ENCODE data around the gene CYP27B1.

The CYP27B1 gene, protein sequence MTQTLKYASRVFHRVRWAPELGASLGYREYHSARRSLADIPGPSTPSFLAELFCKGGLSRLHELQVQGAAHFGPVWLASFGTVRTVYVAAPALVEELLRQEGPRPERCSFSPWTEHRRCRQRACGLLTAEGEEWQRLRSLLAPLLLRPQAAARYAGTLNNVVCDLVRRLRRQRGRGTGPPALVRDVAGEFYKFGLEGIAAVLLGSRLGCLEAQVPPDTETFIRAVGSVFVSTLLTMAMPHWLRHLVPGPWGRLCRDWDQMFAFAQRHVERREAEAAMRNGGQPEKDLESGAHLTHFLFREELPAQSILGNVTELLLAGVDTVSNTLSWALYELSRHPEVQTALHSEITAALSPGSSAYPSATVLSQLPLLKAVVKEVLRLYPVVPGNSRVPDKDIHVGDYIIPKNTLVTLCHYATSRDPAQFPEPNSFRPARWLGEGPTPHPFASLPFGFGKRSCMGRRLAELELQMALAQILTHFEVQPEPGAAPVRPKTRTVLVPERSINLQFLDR

DNA sequence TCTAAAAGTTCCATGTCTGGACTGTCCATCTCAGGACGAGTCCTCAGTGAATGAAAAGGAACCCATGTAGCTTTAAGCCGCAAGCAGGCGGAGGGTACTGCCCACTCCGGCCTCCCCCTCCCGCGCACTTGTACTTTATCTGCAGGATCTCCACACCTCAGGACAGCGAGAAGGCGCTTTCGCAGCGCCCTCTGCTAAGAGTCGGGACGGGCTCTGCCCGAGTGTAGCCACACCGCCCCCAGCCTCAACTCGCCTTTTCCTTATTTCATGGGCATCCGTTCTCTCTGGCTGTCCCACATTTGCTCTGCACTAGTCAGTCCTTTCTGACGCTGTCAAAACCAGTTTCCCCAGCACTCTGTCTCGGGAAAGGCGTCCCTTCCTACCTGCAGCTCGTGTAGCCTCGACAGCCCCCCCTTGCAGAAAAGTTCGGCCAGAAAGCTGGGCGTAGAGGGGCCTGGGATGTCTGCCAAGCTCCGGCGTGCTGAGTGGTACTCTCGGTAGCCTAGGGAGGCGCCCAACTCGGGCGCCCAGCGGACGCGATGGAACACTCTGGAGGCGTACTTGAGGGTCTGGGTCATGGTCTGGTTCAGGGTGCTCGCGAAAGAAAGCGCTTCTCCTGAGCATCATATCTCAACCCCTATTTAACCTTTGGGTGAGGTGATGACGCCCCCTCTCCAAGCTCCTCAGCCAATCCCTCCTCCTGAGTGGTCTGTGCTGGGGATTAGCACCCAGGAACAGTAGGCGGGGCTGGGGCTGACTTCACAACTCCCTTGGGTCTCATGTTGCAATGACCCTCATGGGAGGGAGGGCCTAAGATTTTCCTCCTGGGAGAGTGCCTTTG, at the start of gene CYP27B1:
TSS of gene CYP27B1 (minus strand) at position 615 of the 841 bp plus-strand sequence. CDS start at position 578, 37 bp downstream.
- no peak for DNase-seq (ENCODE audit: low read depth in 2 of 2)

DNA sequence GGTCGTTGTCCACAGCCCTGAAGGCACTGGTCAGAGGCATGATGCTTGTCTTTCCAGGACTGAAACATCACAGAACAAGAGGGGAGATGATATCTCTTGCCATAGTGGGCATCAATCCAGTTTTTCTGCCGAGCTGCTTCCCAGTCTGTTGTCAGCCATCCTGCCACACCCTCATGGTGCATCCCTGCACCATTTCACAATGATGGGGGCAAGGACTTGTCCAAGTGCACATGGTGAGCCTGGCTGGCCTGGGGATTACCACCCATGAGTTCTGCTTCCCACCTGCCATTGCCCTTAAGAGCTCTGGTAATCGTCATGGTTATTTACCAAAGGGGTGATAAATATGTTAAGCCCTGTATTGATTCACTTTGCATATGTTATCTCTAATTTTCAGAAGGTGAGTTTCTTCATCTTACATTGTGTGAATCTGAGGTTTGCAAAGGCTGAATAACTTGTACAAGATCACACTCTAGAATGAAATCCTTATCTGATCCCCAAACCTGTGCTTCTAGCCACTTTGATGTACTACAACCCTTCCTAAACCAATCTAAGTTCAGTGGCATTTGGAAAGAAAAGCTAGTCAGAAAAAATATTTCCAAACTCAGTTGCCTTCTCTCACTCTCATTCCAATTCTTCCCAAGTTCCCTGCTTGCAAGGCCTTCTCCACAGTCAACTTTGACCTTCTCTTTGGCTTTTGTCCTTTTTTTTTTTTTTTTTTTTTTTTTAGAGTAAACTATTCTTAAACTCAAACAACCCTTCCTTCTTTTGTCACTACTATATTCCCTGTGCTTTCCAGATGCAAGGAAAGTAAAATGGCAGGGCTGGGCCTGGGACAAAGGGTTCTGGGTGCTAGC, 49.4 kb upstream of the CYP27B1 start:
- no peak for DNase-seq (ENCODE audit: low read depth in 2 of 2)

DNA sequence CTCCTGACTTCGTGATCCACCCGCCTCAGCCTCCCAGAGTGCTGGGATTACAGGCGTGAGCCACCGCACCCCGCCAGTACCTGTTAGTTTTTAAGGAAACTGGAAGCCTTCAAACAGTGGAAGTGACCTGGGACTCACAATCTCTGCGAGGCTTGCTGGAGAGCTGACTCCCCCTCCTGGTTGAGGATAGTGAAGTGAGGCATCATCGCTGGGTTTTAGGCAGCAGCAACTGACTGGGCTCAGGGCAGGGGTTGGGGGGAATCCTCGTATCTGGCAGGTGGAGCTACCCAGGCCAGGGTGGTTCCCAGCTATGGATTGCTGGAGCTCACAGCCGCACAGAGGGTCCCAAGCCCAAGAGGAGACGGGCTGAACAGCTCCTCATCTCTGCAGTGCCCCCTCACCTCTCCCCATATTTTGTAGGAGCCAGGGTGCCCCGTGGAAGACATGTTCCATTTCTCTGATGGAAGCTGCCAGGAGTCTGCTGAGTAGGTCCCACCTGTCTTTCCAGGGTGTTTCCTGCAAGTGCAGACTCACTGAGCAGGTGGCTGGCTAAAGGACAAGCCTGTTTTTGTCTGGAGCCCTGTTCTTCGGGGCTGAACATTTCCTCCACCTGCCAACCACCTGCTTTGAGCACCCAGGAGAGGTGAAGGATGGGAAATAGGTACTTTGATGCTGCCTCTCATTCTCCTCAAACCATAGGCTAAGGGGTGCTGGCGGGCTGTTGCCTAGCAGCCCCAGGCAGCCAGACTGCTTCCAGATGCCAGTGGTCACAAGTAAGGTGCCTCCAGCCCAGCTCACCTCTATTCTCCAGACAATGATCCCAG, 48.5 kb upstream of the CYP27B1 start:
- DNase-seq (ENCODE audit: low read depth in 2 of 2): no peak

DNA sequence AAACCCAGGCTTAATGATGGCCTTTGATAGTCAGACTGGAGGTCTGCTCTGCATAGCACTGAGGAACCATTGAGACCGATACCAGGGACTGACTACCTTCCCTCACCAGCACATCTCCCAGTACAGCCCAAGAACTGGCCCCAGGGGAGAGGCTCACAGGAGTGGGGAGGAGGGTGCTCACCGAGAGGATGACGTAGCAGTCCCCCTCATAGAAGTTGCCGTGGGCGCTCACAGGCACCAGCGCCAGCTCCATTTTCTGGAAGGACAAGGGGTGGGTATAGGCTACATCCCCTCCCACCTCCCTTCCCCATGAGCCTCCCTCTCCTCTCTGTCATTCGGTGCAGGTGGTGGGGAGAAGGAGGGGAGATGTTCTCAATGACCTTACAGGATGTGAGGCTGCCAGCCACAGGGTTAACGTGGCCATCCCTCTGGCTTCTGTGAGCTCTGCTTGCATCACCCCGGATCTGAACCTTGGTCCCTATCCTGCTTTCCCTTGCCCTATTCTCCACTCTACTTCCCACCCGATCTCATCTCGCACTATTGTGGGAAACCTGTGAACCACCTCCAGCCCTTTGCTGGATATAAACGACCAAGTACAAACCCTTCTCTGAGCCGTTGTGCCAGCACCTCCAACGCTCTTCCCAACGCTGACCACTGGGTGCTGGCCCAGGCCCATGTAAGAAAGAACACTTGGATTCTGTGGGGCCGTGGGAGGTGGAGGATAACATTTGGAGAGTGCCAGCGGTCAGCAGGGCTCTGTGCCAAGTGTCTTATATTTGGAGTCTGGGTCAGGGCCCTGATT, 47.3 kb upstream of the CYP27B1 start:
- DNase-seq (ENCODE audit: low read depth in 2 of 2): no peak

DNA sequence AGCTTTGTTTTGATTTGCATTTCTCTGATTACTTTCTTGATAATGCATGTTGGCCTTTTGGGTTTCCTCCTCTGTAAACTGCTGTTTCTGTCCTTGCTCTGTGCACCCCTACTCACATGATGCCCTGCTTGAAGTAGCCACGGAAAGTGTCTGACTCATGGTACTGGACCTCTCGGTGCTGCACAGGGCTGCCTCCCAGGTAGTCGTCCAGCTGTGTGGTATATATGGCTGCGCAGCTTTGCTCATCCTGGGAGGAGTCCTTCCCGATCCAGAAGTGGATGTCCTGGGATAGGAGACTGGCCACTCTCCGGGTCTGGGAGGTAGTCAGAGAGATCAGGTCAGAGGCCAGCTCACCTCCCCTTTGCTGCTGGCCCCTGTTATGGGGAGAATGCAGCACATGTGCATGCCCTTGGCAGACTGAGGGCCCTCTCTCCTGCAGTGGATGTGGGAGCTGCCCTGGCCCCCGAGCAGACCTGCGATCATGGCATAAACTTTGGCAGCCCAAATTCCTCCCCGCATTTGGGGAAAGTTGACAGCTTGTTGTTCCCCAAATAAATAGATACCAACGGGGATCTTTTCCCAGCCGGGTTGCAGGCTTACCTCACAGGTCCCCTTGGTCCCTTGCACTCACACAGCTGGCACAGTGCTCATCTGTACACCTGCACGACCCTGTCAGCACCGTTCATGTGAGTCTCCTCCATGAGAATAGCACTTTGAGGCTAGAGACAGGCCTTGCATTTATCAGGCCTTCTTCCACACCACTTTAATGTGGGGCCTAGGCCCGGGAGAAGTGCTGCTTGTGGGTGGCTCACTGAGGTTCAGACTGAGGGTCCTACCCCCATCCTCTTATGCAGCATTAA, 46.5 kb upstream of the CYP27B1 start:
- DNase-seq (ENCODE audit: low read depth in 2 of 2): no peak

DNA sequence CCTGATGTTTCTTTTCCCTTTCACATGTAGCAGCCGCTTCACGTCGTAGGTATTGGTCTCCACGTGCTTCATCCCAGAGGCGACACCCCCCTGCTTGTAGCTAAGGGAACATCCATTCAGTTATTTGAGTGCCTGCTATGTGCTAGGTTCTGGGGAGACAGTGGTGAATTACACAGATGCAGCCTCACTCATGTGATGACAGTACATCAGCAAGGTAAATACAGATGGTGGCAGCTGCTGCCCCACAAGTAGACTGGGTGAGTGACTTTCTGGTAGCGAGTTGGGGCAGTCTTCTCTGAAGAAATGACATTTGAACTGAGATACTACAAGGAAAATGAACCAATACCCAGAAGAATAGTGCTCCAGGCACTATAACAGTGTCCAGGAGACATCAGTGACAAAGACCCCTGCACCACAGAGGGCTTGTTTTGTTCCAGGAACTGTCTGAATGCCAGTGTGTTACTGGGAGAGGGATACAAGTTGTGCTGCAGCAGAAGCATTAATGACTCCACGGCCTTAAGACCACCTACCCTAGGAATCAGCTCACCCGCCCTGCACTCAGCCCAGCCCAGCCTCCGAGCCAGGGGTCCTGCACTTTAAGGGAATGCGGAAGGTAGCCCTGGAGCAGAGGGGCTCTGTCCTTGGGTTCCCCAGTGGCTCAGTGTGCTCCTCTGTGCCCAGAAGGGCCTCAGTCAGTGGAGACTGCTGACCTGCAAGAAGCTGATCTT, 44.3 kb upstream of the CYP27B1 start:
- DNase-seq (ENCODE audit: low read depth in 2 of 2): no peak

DNA sequence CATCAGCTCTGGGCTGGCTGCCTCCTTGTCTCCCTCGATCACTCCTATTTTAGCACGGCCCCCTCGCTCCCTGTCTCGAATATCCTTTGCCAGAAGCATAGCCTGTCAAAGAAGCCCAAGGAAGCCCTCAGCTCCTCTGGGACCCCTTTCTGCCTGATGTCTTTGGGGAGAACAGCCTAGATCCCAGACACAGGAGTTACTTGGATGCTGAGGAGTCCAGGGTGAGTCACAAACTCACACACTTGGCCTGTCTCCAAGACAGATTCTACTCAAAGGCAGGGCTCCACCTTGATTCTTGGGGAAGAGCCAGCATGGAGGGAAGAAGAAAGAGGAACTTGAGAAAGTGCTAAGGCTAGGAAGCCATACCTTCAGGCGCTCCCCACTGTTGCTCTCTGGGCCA, 43.6 kb upstream of the CYP27B1 start:
- DNase-seq (ENCODE audit: low read depth in 2 of 2): no peak

DNA sequence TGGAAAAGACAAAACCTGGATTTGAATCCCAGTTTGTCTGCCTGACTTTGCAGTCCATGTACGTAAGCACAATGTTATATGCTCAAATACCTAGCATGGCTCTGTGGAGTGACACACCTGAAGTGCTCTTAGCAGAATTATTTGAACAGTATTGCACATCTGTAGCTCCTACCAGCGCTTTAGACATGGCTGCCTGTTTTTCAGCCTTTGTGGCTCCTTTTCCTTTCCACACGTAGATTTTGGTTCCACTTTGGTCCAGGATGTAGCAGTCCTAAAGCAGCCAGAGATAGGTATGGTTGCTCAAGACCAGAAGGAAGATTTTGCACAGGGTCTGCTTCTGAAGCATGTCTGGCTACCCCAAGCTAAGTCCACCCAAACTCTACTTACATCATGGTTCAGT, 42.5 kb upstream of the CYP27B1 start:
- DNase-seq (ENCODE audit: low read depth in 2 of 2): no peak

DNA sequence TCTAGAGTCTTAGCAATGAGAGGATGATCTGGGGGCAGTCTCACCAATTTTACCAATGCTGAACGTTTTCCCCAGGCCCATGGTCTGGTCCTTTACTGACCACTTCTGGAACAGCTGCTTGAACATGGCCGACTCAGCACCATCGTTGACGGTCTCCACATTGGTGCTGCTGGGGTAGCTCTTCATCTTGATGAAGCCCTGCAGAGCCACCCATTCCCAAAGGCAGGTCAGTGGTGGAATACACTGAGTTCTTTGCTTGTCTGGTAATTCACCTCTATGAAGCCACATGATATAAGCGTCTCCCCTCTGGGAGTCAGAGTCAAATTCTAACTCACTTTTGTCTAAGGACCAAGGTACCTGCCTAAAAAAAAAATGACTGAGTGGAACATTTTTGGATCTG, 41.5 kb upstream of the CYP27B1 start:
- DNase-seq (ENCODE audit: low read depth in 2 of 2): no peak

DNA sequence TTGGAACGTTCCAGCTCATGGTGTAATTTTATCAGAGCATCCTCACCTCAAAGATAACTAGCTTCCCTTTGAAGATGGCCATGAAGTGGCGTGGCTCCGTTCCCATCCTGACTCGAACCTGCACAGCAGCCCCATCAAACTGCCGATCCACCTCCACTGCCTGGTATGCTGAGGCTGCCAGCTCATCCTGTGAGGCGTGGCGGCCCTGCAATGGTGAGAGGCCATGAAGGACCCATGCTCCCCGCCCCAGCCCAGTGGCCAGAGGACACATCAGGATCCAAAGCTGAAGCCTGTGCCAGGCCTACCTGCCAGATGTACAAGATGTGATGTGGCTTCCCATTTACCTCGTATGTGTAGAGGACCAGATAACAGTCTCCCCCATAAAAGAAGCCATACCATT, 40.4 kb upstream of the CYP27B1 start:
- DNase-seq (ENCODE audit: low read depth in 2 of 2): no peak

DNA sequence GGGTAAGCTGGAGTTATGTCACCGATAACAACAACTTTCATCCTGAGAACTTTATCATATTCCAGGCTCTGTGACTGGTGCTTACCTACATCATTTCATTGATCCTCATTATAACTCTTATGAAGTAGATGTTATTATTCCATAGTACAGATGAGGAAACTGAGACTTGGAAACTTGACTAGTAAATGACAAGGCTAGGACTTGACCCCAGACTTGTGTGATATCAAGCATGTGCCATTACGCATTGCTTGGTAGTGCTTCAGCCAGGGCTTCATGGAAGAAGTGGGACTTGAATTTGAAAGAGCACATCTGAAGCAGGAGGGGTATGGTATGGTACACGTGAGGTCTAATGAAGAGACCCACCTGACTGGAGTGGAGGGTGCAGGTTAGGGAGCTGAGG, 39.8 kb upstream of the CYP27B1 start:
- no peak for DNase-seq (ENCODE audit: low read depth in 2 of 2)

DNA sequence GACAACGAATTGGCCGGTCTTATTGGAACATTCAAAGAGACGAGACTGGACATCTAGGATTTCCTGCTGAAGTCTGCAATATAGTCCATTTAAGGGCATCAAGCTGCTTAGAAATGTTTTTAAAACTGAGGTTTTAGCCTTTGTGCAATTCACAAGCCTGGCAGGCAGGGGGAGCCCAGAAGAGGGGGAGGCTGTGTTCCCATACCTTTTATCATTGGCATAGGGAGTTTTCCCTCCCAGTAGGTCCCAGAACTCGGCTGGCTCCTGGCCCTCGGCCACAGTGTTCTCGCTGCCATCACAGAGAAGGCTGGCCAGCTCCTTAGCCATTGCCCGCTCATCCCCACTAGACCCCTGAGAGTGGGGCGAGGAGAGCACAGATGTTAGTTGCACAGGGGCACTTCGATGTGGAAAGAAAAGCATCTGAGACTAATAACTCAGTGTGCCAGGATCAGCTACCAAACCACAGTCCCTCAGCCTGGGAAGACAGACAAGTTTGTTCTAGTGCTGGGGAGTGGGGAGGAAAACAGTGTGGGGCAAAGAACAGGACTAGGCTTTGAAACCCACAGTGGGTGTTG, 36.5 kb upstream of the CYP27B1 start:
- DNase-seq (ENCODE audit: low read depth in 2 of 2): no peak

DNA sequence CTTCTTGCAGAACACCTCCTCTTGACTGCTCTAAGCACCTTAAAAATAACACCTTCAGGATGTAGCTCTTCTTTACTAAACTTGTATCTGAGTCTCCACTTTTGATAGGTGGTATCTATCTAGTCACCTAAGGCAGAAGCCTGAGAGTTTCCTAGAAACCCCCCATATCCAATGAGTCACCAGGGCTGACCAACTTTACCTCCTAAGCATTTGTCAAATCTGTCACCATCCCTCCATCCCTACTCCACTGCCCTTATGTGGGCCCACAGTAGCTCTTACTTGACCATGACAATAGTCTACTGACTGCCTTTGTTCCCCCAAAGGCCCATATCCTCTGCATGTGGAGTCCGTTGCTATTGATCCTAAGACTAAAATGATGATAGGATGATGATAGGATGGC, 35.7 kb upstream of the CYP27B1 start:
- no peak for DNase-seq (ENCODE audit: low read depth in 2 of 2)

DNA sequence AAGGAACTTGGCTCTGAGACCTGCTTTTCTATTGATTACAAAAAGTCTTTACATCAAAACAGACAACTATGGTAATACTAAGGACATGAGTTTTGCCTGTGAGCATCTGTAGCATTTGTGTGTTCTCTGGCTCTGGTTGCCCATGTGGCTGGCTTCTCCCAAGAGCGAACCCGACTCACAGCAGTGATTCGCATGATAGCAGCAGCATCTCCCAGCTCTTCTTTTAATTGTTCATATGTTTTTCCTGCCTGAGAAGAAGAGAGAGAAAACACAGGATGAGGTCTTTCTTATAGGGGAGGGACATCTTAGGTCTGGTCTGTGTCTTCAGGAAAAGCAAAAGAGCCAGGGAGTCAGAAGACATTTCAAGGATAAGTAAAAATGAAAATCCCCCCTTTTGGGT, 34.1 kb upstream of the CYP27B1 start:
- no peak for DNase-seq (ENCODE audit: low read depth in 2 of 2)

DNA sequence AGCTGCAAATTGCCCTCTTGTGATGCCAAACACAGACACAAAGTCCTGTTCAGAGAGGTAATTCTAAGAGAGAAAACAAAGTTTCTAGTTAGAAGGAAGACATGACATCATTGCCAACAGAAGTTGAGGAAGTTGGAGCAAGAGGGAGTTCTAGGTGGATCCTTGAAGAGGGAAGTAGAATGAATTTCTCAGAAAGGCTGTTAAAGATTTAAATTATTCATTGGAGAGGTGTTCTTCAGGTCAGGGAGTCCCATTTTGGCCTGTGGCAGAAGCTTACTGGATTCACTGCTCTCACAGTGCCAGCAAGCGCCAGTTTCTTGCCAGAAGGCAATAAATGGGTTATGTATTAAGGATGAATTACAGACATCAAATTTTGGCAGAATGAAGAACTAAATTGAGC, 31.1 kb upstream of the CYP27B1 start:
- DNase-seq (ENCODE audit: low read depth in 2 of 2): no peak

DNA sequence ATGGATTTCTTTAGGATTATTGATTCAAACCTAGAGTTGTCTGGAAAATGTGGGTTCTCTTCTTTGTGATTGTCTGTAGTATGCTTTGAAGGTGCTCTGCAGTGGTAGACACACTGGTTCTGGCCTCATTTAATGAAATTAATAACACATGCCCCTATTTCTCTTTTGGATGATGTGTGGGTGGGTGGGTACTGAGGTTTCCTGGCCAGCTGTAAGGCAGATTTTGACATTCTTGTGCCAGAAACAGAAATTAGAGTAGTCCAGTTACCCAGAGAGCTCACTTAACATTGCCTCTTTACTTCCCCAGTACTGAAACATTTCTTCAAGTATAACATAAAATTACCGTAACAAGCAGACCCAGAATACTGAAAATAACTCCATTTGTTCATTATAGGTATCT, 30.1 kb upstream of the CYP27B1 start:
- DNase-seq (ENCODE audit: low read depth in 2 of 2): no peak

DNA sequence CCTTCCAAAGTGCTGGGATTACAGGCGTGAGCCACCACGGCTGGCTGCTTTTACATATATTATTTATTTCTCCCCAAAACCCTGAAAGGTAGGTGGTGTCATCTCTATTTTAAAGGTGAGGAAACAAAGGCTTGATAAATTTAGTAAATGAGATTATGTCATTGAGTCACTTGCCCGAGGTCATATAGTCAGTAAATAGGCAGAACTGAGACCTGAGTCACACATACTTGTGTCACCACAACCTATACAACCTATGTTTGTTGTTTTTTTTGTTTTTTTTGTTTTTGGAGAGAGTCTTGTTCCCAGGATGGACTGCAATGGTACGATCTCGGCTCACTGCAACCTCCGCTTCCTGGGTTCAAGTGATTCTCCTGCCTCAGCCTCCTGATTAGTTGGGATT, 28.5 kb upstream of the CYP27B1 start:
- no peak for DNase-seq (ENCODE audit: low read depth in 2 of 2)

DNA sequence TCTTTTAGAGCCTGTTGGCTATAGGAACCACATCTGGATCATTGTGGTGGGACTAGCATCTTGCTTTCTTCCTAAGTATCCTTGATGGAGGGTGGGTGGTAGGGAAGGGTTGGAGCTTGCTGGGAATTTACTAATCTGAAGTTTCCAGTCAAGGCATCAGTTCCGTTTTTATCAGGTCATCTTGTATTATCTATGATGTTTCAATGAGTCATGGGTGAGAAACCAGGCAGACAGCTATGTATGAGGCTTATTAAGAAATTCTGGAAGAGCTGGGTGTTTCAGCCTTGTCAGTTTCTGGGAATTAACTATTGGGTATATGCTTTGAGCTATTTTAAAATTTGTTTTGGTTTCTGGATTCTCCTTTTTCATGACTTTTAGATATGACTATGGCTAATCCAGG, 27.0 kb upstream of the CYP27B1 start:
- DNase-seq (ENCODE audit: low read depth in 2 of 2): no peak

Measured in stimulated activated CD8-positive, alpha-beta memory T cell treated with anti-CD3 and anti-CD28 coated beads, Interleukin-15, amount 100 ng/mL, for 48 hours (primary cell).